ENCODE measurements around the gene TRABD. TPM values are rescaled to one million over a fixed set of nuclear protein-coding genes. Genes with fewer than 3 reads are reported as not detected.

The TRABD gene
- total RNA-seq, 1 donor from 2014 or later, result 25.9 TPM

GRCh38 chr22:50245214-50246072, 59.7 kb downstream of the TRABD start:
- DNase-seq (ENCODE audit: extremely low spot score, unreplicated experiment), result no peak
- Mint-ChIP-seq H3K4me1 (ENCODE audit: unreplicated experiment) (peaks cover 39% of the 10 kb centered on the region), H3K27me3 (ENCODE audit: unreplicated experiment) (no peaks in the 10 kb centered on the region), H3K9me3 (ENCODE audit: unreplicated experiment) (no peaks in the 10 kb centered on the region), H3K27ac (ENCODE audit: unreplicated experiment) (peak overlapping the region; percentile 100), H3K36me3 (ENCODE audit: unreplicated experiment) (peaks cover 2% of the 10 kb centered on the region), H3K4me3 (ENCODE audit: unreplicated experiment) (peak overlapping the region; percentile 100)
- no peak for TF ChIP-seq CTCF (IDR thresholded peaks at IDR 0.05)

DNA sequence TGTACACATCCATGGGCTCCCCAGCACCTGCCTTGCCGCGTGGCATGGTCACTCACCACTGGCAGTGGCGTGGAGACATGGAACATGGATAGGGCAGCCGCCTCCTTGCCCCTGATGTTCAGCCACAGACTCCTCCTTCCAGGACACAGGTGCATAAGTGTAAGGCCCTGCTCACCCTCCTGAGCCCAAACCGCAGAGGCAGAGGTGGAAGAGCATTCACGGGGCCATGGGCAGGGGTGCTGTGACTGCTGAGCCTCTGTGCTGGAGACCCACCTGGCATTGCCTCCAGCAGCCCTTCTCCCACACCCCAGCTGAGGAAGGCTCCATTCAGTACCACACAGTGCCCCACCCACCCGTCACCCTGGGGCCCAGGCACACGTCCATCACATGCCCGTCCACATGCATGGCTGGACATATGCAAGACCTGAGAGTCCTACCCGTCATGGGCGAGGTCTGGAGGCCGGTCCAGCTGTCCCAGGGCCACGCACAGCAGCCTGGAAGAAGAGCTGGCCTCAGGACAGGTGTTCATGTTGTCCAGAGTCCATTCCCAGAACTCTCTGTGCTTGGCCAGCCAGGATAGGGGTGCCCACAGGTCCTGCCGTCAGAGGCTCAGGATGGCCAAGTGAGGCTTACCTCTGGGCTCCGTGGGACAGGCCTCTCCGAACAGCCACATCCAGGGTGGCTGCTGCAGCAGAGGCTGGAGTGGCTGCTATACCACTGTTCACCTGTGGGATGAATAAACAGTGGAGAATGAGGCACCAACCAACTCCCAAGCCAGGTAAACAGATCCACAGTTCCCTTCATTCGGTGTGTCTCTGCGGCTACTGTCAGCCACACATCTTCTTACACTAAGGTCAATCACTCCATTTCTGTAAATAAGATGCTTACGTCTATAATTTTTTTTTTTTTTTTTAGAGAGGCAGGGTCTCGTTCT, 60.8 kb downstream of the TRABD start:
- Mint-ChIP-seq H3K27ac (ENCODE audit: unreplicated experiment) (no peak overlapping the region), H3K27me3 (ENCODE audit: unreplicated experiment) (no peaks in the 10 kb centered on the region), H3K4me3 (ENCODE audit: unreplicated experiment) (peak overlapping the region; percentile 100), H3K36me3 (ENCODE audit: unreplicated experiment) (peaks cover 2% of the 10 kb centered on the region), H3K9me3 (ENCODE audit: unreplicated experiment) (no peaks in the 10 kb centered on the region), H3K4me1 (ENCODE audit: unreplicated experiment) (peaks cover 36% of the 10 kb centered on the region)
- no peak for DNase-seq (ENCODE audit: extremely low spot score, unreplicated experiment)
- TF ChIP-seq CTCF (IDR thresholded peaks at IDR 0.05), result no peak

DNA sequence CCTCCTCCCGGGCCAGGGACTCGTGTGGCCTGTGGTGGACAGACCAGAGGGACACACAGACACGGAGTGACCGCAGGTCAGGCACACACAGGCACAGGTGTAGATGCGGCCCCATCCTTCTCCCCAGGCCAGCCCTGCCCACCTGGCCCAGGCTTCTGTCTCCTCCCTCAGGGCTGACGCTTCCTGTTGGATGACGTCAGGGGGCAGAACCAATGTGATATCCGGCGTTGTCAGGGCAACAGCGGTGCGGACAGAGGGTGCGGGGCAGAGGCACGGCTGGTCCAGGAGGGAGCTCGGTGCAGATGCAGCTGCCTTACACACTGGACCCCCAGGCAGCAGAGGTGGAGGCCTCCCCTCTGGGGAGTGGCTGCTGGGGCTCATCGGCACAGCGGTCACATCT, 62.0 kb downstream of the TRABD start:
- no peak for TF ChIP-seq CTCF (IDR thresholded peaks at IDR 0.05)
- H3K4me3 Mint-ChIP-seq (ENCODE audit: unreplicated experiment), result no peak overlapping the region
- H3K36me3 Mint-ChIP-seq (ENCODE audit: unreplicated experiment), result peaks cover 2% of the 10 kb centered on the region
- peaks cover 24% of the 10 kb centered on the region for H3K4me1 Mint-ChIP-seq (ENCODE audit: unreplicated experiment)
- no peak for DNase-seq (ENCODE audit: extremely low spot score, unreplicated experiment)
- no peaks in the 10 kb centered on the region for H3K9me3 Mint-ChIP-seq (ENCODE audit: unreplicated experiment)
- no peaks in the 10 kb centered on the region for H3K27me3 Mint-ChIP-seq (ENCODE audit: unreplicated experiment)
- H3K27ac Mint-ChIP-seq (ENCODE audit: unreplicated experiment), result no peak overlapping the region

DNA sequence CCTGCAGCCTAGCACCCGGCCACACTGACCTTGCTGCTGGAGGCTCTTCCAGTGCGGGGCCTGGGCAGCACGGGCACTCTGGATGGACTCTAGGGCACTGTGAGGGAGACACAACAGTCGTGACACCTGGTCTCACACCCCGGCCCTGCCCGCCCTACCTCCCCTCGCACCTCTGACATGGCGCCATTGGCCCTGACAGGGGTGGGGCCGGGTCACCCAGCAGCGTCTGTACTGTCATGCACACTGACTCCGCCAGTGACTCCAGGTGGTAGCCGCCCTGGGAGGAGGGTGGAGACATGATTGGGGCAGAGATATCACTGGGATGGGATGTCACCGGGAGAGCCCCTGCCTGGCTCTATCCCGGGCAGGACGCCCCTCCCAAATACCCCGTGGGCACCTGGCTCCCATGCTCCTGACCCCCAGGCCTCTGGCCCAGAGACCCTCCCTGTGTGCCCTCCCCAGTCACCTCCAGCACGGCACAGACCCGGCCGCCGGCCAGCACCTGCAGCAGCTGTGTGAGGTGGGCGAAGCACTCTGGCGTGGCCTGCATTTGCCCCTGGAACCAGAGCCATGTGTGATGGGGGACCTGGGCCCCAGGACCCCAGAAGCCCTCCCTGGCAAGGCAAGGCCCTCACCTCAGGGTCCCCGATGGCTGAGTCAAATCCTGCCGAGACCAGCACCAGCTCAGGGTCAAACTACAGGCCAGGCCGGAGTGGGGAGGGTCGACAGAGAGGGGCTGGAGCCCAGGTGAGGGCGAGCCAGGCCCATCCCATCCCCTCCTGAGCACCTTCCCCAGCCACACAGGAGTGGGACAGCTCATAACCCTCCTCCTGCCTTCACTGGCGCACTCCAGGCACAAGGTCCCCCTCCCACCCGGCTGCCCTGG, 62.7 kb downstream of the TRABD start:
- H3K27ac Mint-ChIP-seq (ENCODE audit: unreplicated experiment), result no peak overlapping the region
- no peak for DNase-seq (ENCODE audit: extremely low spot score, unreplicated experiment)
- no peaks in the 10 kb centered on the region for H3K27me3 Mint-ChIP-seq (ENCODE audit: unreplicated experiment)
- TF ChIP-seq CTCF (IDR thresholded peaks at IDR 0.05), result no peak
- no peak overlapping the region for H3K4me3 Mint-ChIP-seq (ENCODE audit: unreplicated experiment)
- H3K9me3 Mint-ChIP-seq (ENCODE audit: unreplicated experiment), result no peaks in the 10 kb centered on the region
- H3K4me1 Mint-ChIP-seq (ENCODE audit: unreplicated experiment), result peaks cover 18% of the 10 kb centered on the region
- H3K36me3 Mint-ChIP-seq (ENCODE audit: unreplicated experiment), result peaks cover 2% of the 10 kb centered on the region

Other genes starting within 250 kb of the TRABD start
- gene PIM3, start 225.1 kb upstream of the TRABD start, total RNA-seq, result 18.6 TPM in 2 replicates
- not detected in 2 replicates for gene IL17REL, start 173.1 kb upstream of the TRABD start, total RNA-seq
- gene TTLL8, start 127.6 kb upstream of the TRABD start, total RNA-seq, result not detected in 2 replicates
- not detected in 2 replicates for gene MLC1, start 100.5 kb upstream of the TRABD start, total RNA-seq
- 0.97 and 1.4 TPM in 2 replicates for gene MOV10L1, start 95.9 kb upstream of the TRABD start, total RNA-seq
- gene PANX2, start 15.2 kb upstream of the TRABD start, total RNA-seq, result 1.5 and 1.6 TPM in 2 replicates
- gene SELENOO, start 15.1 kb downstream of the TRABD start, total RNA-seq, result 23.9 and 25.0 TPM in 2 replicates
- 52.5 and 55.7 TPM in 2 replicates for gene TUBGCP6, start 59.1 kb downstream of the TRABD start, total RNA-seq
- gene HDAC10, start 65.4 kb downstream of the TRABD start, total RNA-seq, result 37.7 and 38.3 TPM in 2 replicates
- 24.8 and 27.3 TPM in 2 replicates for gene MAPK12, start 75.8 kb downstream of the TRABD start, total RNA-seq
- gene MAPK11, start 84.5 kb downstream of the TRABD start, total RNA-seq, result 6.4 and 6.9 TPM in 2 replicates
- gene PLXNB2, start 121.7 kb downstream of the TRABD start, total RNA-seq, result 347 and 362 TPM in 2 replicates
- 10.4 and 10.8 TPM in 2 replicates for gene DENND6B, start 141.1 kb downstream of the TRABD start, total RNA-seq
- 62.4 and 62.6 TPM in 2 replicates for gene PPP6R2, start 157.4 kb downstream of the TRABD start, total RNA-seq